Measurements from ENCODE around the gene PMM2.

GRCh38 chr16:8848939-8849391 is 51.3 kb downstream of the PMM2 start:
- TF ChIP-seq TAF1 (IDR thresholded peaks at IDR 0.05; ENCODE audit: low read depth) (no peak), YY1 (IDR thresholded peaks at IDR 0.05; ENCODE audit: low read depth) (no peak), EGR1 (IDR thresholded peaks at IDR 0.05) (no peak), REST (IDR thresholded peaks at IDR 0.05; ENCODE audit: low read depth) (no peak), CEBPB (IDR thresholded peaks at IDR 0.05) (no peak), MAX (IDR thresholded peaks at IDR 0.05) (no peak), EP300 (IDR thresholded peaks at IDR 0.05; ENCODE audit: borderline replicate concordance) (no peak), FOXM1 (IDR thresholded peaks at IDR 0.05; ENCODE audit: borderline replicate concordance, low read depth) (no peak), USF1 (IDR thresholded peaks at IDR 0.05) (no peak), RAD21 (IDR thresholded peaks at IDR 0.05; ENCODE audit: low read depth) (no peak)

Measured in Ishikawa (cell line).